Astrocyte of the cerebellum (primary cell): ENCODE results near the gene HYKK.

Experiments
- DNase-seq: peaks from one replicate; pipeline ENCODE4 v3.0.0-alpha.2; 2011; ENCODE audit warnings: low read depth
- H3K4me3 ChIP-seq: 2 replicates; pipeline ENCODE4 v1.5.1; 2011; ENCODE audit warnings: mild to moderate bottlenecking, low read depth, low read length, moderate library complexity
- CTCF ChIP-seq: IDR thresholded peaks from 2 replicates; pipeline ENCODE4 v1.5.1; 2012; ENCODE audit warnings: low read length, low read depth, moderate library complexity, mild to moderate bottlenecking; ENCODE audit errors: missing control alignments
- in situ Hi-C: cut with HindIII; loops from 2 replicates; pipeline ENCODE4 v1.10.0; 2017; ENCODE audit warnings: low sequenced_read_pairs

HYKK gene

GRCh38 chr15:78564743-78565096 lies 57.3 kb downstream of the HYKK start:
- no peak for TF ChIP-seq CTCF
- no peak for DNase-seq
- in situ Hi-C loops, result no loop called here
- no peak overlapping the region for H3K4me3 ChIP-seq

GRCh38 chr15:78565097-78565950 lies 57.9 kb downstream of the HYKK start, which contains the start of gene CHRNA5:
TSS of gene CHRNA5 (plus strand) at chr15:78565520. CDS start at chr15:78565720, 200 bp downstream.
- in situ Hi-C loops, result no loop called here
- no peak for TF ChIP-seq CTCF
- DNase-seq, result peak; percentile 70
- peak within 1 kb of the TSS; percentile 74 for H3K4me3 ChIP-seq

- peak overlapping the region; percentile 74 for H3K4me3 ChIP-seq
- no peak for DNase-seq
- peak; percentile 43 for TF ChIP-seq CTCF
- in situ Hi-C loops, result no loop called here
Measured at GRCh38 chr15:78565951-78566774, 58.8 kb downstream of the HYKK start.

GRCh38 chr15:78567531-78567930 lies 60.2 kb downstream of the HYKK start:
- in situ Hi-C loops, result no loop called here
- TF ChIP-seq CTCF, result no peak
- no peak overlapping the region for H3K4me3 ChIP-seq
- no peak for DNase-seq

- no peak overlapping the region for H3K4me3 ChIP-seq
- TF ChIP-seq CTCF, result no peak
- no peak for DNase-seq
- in situ Hi-C loops, result no loop called here
Measured at GRCh38 chr15:78570710-78571109, 63.3 kb downstream of the HYKK start.

GRCh38 chr15:78571382-78571781 lies 64.0 kb downstream of the HYKK start:
- TF ChIP-seq CTCF, result no peak
- no peak for DNase-seq
- in situ Hi-C loops, result no loop called here
- no peak overlapping the region for H3K4me3 ChIP-seq
